Mucosa of descending colon (tissue), 3 donors: Measurements from ENCODE around the gene AGFG2. TPM values are rescaled to one million over a fixed set of nuclear protein-coding genes. Genes with fewer than 3 reads are reported as not detected.
A peak's percentile ranks its signal among the peaks of the same experiment; 100 is the strongest.
"Not testable (repeated sequence)": the region's sequence is repeated elsewhere in the genome, so short reads cannot be mapped to it uniquely, and the experiment has no call there.

Source experiments
- ATAC-seq: fragments of 200-7000 bp; cut with Tn5 transposase; one replicate; pipeline ENCODE4 v1.9.1; 2020; ENCODE audit warnings: mild to moderate bottlenecking, moderate library complexity
- DNase-seq, 3 donors: peaks; one replicate each; pipeline ENCODE4 v3.0.0-alpha.2; 2020
- H3K36me3 ChIP-seq: fragments of 200-600 bp; one replicate; pipeline ENCODE4 v1.8.0; 2021; ENCODE audit warnings: low read depth, mild to moderate bottlenecking
- H3K4me1 ChIP-seq: fragments of 200-600 bp; one replicate; pipeline ENCODE4 v1.8.0; 2021; ENCODE audit warnings: low read depth, mild to moderate bottlenecking
- H3K4me3 ChIP-seq: fragments of 200-600 bp; one replicate; pipeline ENCODE4 v1.8.0; 2021; ENCODE audit warnings: mild to moderate bottlenecking
- H3K9me3 ChIP-seq: fragments of 200-600 bp; one replicate; pipeline ENCODE4 v1.8.0; 2021; ENCODE audit warnings: mild to moderate bottlenecking
- intact Hi-C, 2 donors: fragments of 100-400 bp; cut with DNase I in 1 of 2; cut with micrococcal nuclease in 1 of 2; formaldehyde crosslinking; loops; one replicate each; pipeline versions ENCODE4 v1.11.0 to v1.11.1; 2022; cut with DNase I, micrococcal nuclease
- total RNA-seq, 3 donors: library from RNA; stranded (reverse); fragmentation: NEBNext Ultra II Directional in 2 of 3; extraction: Animal tissue kit (Norgen Biotek cat#: 25700) in 2 of 3; gene quantifications; one replicate each; pipeline versions ENCODE4 v1.2.1 to v1.2.4, GENCODE V29; 2021 to 2023
- TF ChIP-seq, protein P1 (sequence below): fragments of 200-600 bp; IDR thresholded peaks from one replicate; pipeline ENCODE4 v1.8.0; 2022; ENCODE audit warnings: antibody characterized with exemption, mild to moderate bottlenecking
- donor health status: DM: no; HTN: no; CAD: no; lungs with moderate emphysema.
- donor health status: DM: no; HTN: no; CAD: no.
- donor health status: DM: no; HTN: yes; CAD: no.

The AGFG2 gene
- total RNA-seq, 3 donors from 2014 or later = 56.5 to 113 (median 58.1) TPM

DNA sequence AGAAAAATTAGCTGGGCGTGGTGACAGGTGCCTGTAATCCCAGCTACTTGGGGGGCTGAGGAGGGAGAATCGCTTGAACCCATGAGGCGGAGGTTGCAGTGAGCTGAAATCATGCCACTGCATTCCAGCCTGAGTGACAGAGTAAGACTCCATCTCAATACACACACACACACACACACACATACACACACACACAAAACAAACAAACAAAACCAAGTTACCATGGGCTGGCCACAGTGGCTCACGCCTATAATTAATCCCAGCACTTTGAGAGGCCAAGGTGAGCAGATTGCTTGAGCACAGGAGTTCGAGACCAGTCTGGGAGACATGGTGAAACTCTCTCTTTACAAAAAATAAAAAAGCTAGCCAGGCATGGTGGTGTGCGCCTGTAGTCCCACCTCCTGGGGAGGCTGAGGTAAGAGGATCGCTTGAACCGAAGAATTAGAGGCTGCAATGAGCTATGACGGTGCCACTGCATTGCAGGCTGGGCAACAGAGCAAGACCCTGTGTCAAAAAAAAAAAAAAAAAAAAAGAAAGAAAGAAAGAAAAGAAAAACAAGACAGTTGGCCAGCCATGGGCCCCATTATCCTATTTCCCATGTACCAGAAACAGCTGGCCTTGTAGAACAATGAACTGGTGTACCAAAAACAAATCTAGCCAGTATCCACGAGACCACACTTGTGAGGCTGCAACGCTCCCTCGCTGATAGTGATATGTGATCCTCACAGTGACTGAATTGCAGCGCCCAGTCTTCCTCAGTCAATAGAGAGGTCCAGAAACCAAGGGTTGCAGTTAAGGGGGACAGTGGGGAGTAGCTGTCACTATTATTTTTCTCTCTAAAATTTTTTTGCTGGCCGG is 6.6 kb upstream of the AGFG2 start:
- Histone ChIP-seq H3K36me3 (no peaks in the 10 kb centered on the region), H3K4me3 (no peak overlapping the region), H3K9me3 (no peaks in the 10 kb centered on the region), H3K4me1 (peaks cover 3% of the 10 kb centered on the region)
- TF ChIP-seq, protein P1, sequence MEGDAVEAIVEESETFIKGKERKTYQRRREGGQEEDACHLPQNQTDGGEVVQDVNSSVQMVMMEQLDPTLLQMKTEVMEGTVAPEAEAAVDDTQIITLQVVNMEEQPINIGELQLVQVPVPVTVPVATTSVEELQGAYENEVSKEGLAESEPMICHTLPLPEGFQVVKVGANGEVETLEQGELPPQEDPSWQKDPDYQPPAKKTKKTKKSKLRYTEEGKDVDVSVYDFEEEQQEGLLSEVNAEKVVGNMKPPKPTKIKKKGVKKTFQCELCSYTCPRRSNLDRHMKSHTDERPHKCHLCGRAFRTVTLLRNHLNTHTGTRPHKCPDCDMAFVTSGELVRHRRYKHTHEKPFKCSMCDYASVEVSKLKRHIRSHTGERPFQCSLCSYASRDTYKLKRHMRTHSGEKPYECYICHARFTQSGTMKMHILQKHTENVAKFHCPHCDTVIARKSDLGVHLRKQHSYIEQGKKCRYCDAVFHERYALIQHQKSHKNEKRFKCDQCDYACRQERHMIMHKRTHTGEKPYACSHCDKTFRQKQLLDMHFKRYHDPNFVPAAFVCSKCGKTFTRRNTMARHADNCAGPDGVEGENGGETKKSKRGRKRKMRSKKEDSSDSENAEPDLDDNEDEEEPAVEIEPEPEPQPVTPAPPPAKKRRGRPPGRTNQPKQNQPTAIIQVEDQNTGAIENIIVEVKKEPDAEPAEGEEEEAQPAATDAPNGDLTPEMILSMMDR = no peak
- ATAC-seq (peak; percentile 47), DNase-seq (no peak)
- intact Hi-C loops = no loop called here

GRCh38 chr7:100535982-100536381 is 3.0 kb upstream of the AGFG2 start:
- intact Hi-C loops = not testable (repeated sequence)

DNA sequence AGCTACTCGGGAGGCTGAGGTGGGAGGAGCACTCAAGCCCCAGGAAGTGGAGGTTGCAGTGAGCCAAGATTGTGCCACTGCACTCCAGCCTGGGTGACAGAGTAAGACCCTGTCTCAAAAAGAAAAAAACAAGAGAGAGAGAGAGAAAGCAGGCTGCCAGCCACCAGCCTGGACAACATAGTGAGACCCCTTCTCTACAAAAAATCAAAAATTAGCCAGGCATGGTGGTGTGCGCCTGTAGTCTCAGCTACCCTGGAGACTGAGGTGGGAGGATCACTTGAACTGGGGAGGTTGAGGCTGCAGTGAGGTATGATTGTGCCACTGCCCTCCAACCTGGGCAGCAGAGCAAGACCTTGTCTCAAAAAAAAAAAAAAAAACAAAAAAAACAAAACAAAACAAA is 2.3 kb upstream of the AGFG2 start:
- H3K36me3 ChIP-seq, ATAC-seq, intact Hi-C loops, H3K4me3 ChIP-seq, H3K9me3 ChIP-seq, DNase-seq: not testable (repeated sequence)
- H3K4me1 ChIP-seq = peaks cover 24% of the 10 kb centered on the region

More at GRCh38 chr7:100535982-100536381, 3.0 kb upstream of the AGFG2 start:
- H3K36me3 ChIP-seq, ATAC-seq, H3K4me3 ChIP-seq, H3K9me3 ChIP-seq, DNase-seq: not testable (repeated sequence)
- peaks cover 19% of the 10 kb centered on the region for H3K4me1 ChIP-seq

DNA sequence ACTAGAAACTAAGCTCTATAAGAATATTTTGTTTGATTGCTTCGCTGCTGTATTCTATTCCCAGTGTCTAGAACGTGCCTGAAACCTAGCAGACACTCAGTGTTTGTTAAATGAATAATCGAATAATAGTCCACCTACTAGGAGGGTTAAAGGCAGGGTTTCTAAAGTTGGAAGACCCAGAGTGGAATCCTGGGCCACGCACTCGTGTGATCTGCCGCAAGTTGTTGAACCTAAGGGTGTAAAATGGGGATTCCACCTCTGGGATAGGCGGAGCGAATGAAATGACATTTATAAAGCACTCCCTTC is 702 bp upstream of the AGFG2 start:
- peaks cover 25% of the 10 kb centered on the region for H3K4me1 ChIP-seq
- DNase-seq (no peak), ATAC-seq (no peak)
- TF ChIP-seq, protein P1 = no peak
- intact Hi-C loops = no loop called here
- H3K36me3 ChIP-seq = no peaks in the 10 kb centered on the region
- H3K9me3 ChIP-seq = no peaks in the 10 kb centered on the region
- H3K4me3 ChIP-seq = no peak overlapping the region

GRCh38 chr7:100539436-100540006 is 518 bp downstream of the AGFG2 start:
- Histone ChIP-seq H3K4me3 (peak overlapping the region; percentile 94), H3K4me1 (peaks cover 33% of the 10 kb centered on the region), H3K9me3 (no peaks in the 10 kb centered on the region), H3K36me3 (no peaks in the 10 kb centered on the region)
- ATAC-seq = peak; percentile 4
- DNase-seq = no peak
- intact Hi-C loops = no loop called here
- TF ChIP-seq, protein P1 = no peak

DNA sequence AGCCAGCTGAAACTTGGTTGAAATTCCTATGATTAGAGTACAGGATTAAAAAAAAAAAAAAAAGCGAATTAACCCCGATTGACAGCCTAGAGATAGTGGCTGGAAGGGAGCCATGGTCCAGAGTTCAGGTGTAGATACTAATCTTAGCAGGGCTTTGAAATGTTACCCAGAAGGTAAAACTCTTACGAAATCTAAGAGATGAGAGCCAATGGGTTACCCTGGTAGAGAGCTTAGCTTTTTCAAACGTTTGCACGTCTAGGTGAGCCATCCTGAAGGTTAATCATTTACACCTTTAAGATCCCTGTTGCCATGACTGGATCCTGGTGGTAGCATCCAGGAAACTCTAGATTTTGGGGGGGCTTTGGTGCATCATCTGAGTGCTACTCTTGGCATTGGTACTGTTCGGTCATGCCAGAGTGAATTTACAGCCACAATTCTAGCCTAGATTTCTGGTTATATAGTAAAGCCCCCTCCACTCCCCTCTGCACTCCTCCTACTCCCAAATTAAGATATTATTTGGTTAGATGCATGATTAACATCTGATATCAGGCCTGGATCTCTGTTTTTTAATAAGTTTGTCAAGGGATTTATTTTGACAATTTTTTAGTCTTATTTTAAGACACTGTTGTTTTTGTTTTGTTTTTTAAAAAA is 1.2 kb downstream of the AGFG2 start:
- peak overlapping the region; percentile 94 for H3K4me3 ChIP-seq
- DNase-seq = peak in 1 of 3 donors; percentile 89
- no peaks in the 10 kb centered on the region for H3K9me3 ChIP-seq
- peaks cover 40% of the 10 kb centered on the region for H3K4me1 ChIP-seq
- TF ChIP-seq, protein P1 = no peak
- no peaks in the 10 kb centered on the region for H3K36me3 ChIP-seq
- intact Hi-C loops = no loop called here
- peak; percentile 52 for ATAC-seq

GRCh38 chr7:100541309-100541708 is 2.3 kb downstream of the AGFG2 start:
- H3K4me1 ChIP-seq = peaks cover 50% of the 10 kb centered on the region

More at GRCh38 chr7:100541309-100541708, 2.3 kb downstream of the AGFG2 start:
- ATAC-seq, H3K4me3 ChIP-seq, intact Hi-C loops, H3K9me3 ChIP-seq, H3K36me3 ChIP-seq, DNase-seq: not testable (repeated sequence)
